ENCODE measurements around the gene VWF.

VWF gene

DNA sequence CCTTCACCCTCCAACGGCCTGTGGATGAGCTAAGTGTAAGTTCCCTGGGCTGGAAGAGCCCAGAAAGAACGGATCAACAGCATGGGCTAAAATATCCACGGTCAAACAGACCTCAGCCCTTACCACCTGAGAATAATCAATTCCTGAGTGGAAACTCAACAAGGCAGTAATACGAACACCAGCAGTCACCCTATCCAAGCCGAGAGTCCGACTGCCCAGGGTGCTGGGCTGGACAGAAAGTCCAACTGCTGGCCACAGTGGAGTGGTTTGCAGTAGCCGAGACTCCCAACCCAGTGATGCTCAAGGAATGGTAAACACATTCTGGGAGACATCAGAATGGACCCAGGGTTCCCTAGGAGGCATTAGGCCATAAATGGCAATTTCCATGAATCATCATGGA lies 216.2 kb downstream of the VWF start:
- no peak for DNase-seq

DNA sequence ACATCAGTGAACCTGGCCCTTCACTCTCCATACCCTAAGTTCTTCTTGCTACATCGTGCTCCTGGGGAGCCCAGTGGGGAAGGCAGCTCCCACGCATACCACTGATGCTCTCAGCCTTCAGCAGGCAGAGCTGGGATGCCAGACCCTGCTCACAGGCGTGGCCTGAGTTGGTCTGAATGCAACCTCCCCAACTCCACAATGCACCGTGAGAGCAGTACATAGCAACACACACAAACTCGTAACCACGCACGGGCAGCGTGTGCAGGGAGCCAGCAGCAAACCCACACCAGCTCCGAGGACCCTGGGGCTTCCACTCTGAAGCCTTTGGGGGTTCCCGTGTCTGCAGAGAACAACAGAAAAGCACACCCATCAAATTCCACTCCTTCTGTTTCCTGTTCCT lies 216.7 kb downstream of the VWF start:
- DNase-seq: no peak

DNA sequence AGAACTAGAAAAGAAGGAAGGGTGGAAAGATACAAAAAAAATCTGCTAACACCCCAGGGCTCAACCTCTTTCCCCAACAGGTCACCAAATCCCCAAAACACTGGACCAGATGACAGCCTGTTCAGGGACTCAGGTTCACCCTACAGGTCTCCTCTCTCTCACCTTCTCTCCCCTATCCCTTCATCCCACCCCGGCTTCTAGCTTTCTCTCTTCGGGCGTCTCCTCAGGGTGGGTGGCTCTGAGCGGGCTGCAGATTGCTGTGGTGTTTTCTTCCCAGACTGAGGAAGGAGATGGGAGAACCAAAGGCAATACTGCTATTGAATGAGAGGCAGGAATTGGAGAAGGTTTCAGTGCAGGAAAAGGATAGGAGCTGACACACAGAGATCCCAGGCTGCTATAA lies 218.7 kb downstream of the VWF start:
- no peak for DNase-seq

DNA sequence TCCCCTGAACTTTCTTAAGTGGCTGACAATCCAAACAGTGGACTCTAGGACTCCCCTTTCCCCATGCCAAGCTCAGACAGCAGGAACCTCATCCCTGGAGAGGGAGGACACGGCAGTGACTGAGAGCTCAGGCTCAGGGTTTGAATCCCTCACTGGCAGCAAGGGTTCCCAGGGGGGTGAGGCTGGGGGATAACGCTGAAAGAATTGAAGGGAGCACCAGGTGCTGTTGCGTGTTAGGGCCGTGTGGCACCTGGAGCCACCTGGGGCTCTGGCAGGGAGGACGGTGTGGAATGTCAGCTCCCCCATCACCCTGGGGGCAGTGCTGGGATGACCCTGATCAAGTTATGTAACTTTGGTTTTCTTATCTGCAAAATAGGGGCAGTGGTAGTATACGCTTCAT lies 219.5 kb downstream of the VWF start:
- no peak for DNase-seq

DNA sequence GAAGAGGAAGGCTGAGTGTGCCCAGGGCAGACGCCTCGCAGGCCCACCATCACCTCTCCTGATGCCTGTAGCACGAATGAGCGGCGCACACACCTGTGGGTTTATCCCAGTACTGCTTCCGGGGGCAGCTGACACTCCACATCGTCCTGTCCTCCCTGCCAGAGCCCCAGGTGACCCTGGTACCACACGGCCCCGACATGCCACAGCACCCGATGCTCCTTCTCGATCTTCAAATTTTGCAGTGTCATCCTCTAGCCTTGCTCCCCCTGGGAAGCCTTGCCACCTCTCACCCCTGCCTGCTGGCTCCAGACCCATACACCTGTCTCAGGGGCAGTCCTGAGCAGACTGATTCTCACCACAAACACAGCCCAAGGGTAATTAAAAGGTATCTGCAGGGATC lies 220.0 kb downstream of the VWF start:
- no peak for DNase-seq

DNA sequence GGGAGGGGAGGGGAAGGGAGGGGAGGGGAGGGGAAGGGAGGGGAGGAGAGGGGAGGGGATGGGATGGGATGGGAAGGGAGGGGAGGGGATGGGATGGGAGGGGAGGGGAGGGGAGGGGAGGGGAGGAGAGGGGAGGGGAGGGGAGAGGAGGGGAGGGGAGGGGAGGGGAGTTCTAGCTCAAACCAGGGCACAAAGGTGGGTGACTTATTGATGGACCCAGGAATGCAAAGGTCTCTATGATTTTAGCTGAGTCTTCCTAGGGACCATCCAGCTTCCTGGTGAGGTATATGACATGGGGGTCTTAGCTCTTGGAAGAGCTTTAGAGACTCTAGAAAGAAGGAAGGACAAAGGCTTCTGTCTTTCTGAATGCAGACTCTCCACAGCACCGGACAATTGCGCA lies 221.7 kb downstream of the VWF start:
- no peak for DNase-seq

DNA sequence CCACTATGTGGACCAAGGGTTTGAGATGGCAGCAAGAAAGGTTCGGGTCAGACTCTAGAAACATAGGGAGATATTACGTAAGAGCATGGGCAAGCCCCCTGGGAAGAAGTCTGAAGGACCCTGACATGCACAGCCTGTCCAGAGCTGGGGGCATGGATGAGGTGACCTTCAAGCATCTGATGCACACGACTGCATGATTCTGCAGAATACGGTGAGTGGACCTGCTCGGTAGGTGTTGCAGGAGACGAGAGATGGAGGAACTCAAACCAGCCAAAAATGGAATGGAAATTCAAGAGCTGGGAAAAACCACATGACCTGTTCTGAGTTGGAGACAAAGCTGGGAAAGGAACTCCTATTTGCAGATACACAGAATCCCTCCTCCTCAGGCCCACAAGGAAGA lies 223.1 kb downstream of the VWF start:
- no peak for DNase-seq

DNA sequence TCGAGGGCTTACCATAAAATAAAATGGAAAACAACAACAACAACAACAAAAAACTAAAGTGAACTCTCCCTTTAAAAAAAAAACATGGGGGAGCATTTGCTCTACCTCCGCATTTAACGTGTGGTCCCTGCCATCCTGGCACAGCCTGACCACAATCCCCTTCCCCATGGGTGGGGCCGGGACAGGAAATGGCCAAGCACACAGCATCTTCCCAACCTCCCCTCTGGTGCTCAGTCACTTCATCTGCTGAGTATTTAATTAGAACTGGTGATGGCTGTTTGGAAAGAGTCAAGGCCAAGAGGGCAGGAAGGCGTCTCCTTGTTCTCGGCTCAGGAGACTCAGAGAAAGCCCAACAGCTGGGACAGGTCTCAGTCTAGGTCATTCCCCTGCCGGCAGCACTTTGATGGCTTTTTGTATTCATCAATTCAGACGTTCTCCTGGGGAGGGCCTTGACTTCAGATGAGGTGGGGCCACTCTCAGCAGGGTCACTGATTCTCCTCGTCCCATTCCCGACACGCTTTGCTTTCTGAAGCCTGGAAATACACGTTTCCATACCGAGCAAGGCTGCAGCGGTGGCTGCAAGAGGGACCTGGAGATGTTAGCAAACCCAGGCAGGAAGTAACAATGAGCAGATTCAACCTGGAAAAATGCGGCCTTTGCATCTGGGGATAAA lies 223.8 kb downstream of the VWF start:
- DNase-seq: no peak

DNA sequence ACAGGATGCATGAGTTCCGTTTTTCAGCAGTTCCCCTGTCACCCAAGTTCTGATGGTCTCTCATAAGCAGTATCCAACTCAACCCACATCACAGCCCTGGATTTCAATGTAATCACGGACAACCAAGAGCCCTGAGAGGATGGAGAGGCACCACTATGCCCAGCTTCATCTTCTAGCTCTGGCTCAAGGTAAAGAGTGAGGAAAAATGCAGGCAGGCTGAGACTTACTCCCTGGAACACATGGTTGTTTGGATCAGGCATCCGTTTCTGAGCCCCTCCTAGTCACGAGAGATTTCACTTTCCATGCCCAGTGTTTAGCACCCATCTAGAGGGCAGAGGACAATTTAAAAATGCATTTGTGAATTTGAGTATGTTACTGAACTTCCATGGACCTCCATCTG lies 224.4 kb downstream of the VWF start:
- DNase-seq: no peak

DNA sequence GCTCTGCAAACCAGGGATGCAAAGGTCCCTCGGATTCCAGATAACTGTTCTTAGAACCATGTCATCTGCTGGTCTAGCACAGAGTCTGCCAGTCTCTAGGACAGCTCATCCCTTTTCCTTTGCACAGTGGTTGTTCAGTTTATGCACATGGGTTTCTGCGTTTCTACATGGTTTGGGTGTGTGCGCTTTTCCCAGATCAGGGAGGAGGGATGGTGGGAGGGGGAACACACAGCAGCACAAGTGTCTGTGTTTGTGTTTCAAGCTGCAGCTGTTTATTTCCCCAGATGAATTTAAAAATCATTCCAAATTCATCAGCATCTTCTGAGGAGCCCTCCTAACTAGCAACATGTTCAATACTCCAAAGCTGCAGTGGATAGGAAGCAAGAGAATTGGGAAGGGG lies 224.8 kb downstream of the VWF start:
- no peak for DNase-seq

DNA sequence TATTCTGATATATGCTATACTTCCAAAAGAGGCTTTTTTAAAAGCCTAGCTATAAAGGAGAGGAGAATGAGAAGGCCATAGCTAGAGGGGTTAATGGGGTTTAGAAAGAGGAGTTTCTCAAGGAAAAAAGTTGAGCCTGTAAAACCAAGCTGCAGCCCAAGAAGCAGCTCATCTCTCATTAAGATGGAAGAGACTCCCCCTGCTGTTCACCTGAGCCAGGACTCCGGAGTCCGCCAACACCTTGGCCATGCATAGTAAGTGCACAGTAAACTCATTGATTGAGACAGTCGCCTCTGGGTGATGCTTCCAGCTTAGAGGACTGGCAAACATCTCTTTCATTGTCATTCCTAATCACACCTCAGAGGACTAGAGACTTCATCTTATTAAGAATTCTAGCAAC lies 225.6 kb downstream of the VWF start:
- no peak for DNase-seq

Measured in effector CD4-positive, alpha-beta T cell (primary cell).